GM12873 (cell line): ENCODE results near the gene PROCA1.

Experiments used
- CTCF ChIP-seq: IDR thresholded peaks from 2 replicates; pipeline ENCODE4 v1.5.1; 2012; ENCODE audit warnings: low read depth, mild to moderate bottlenecking, moderate library complexity, low read length, control low read depth; ENCODE audit not compliant: insufficient read depth; ENCODE audit errors: missing control alignments

The PROCA1 gene

GRCh38 chr17:28675490-28675889 lies 36.2 kb downstream of the PROCA1 start:
- TF ChIP-seq CTCF: no peak

GRCh38 chr17:28669918-28670317 lies 41.8 kb downstream of the PROCA1 start:
- TF ChIP-seq CTCF: no peak

GRCh38 chr17:28667870-28668269 lies 43.8 kb downstream of the PROCA1 start:
- no peak for TF ChIP-seq CTCF

GRCh38 chr17:28665994-28666393 lies 45.7 kb downstream of the PROCA1 start:
- no peak for TF ChIP-seq CTCF

- TF ChIP-seq CTCF: no peak
Observed at GRCh38 chr17:28663723-28664122, 48.0 kb downstream of the PROCA1 start.

- TF ChIP-seq CTCF: no peak
Observed at GRCh38 chr17:28662527-28662829, 49.2 kb downstream of the PROCA1 start.

- TF ChIP-seq CTCF: peak; percentile 34
Observed at GRCh38 chr17:28661635-28662526, 49.8 kb downstream of the PROCA1 start, which contains the start of the genes SDF2 and SUPT6H. SDF2 (minus strand) TSS chr17:28661906; CDS start chr17:28661876, 30 bp downstream. SUPT6H (plus strand) TSS chr17:28662205; CDS start chr17:28673402, 11,197 bp downstream.
